Calu3 (cell line): ENCODE measurements around the gene OR6B3. TPM values are rescaled to one million over a fixed set of nuclear protein-coding genes. Genes with fewer than 3 reads are reported as not detected.

Source experiments
- BruUV-seq: library from RNA; stranded (reverse); fragments of 400-500 nt; replicated peaks from 2 replicates; lab custom pipeline; 2021; lab: Mats Ljungman, UMichigan
- CTCF ChIA-PET: fragments of 300-600 bp; sonication (Branson Sonifier 250); formaldehyde crosslinking; loops from one replicate; lab custom pipeline; 2022; ENCODE audit warnings: antibody characterized with exemption; lab: Charles Lee
- DNase-seq: peaks from one replicate; pipeline ENCODE4 v3.0.0; 2022
- H3K27ac Mint-ChIP-seq: one replicate; pipeline ENCODE4 v1.8.0; 2022; ENCODE audit warnings: mixed read lengths; ENCODE audit not compliant: unreplicated experiment
- H3K27me3 Mint-ChIP-seq: one replicate; pipeline ENCODE4 v1.8.0; 2022; ENCODE audit warnings: mixed read lengths; ENCODE audit not compliant: unreplicated experiment
- H3K36me3 Mint-ChIP-seq: one replicate; pipeline ENCODE4 v1.8.0; 2022; ENCODE audit warnings: mild to moderate bottlenecking, moderate library complexity, mixed read lengths; ENCODE audit not compliant: insufficient read depth, unreplicated experiment
- H3K4me1 Mint-ChIP-seq: one replicate; pipeline ENCODE4 v1.8.0; 2022; ENCODE audit warnings: mild to moderate bottlenecking, low read depth, mixed read lengths; ENCODE audit not compliant: unreplicated experiment
- H3K4me3 Mint-ChIP-seq: one replicate; pipeline ENCODE4 v1.8.0; 2022; ENCODE audit warnings: mild to moderate bottlenecking, low read depth, moderate library complexity, mixed read lengths; ENCODE audit not compliant: unreplicated experiment
- H3K9me3 Mint-ChIP-seq: one replicate; pipeline ENCODE4 v1.8.0; 2022; ENCODE audit warnings: low read depth, mixed read lengths; ENCODE audit not compliant: unreplicated experiment
- intact Hi-C: fragments of 100-400 bp; cut with micrococcal nuclease; formaldehyde crosslinking; loops from one replicate; pipeline ENCODE4 v1.10.0; 2022; ENCODE audit not compliant: unreplicated experiment
- total RNA-seq: library from RNA; stranded (reverse); gene quantifications from 2 replicates; pipeline ENCODE4 v1.2.3, GENCODE V29; 2022
- TF ChIP-seq, protein P1 (sequence below): fragments of 200-600 bp; IDR thresholded peaks from one replicate; pipeline ENCODE4 v1.8.0; 2022; ENCODE audit warnings: antibody characterized with exemption; ENCODE audit not compliant: unreplicated experiment

Gene OR6B3
- total RNA-seq, 1 experiment from 2014 or later: not detected

DNA sequence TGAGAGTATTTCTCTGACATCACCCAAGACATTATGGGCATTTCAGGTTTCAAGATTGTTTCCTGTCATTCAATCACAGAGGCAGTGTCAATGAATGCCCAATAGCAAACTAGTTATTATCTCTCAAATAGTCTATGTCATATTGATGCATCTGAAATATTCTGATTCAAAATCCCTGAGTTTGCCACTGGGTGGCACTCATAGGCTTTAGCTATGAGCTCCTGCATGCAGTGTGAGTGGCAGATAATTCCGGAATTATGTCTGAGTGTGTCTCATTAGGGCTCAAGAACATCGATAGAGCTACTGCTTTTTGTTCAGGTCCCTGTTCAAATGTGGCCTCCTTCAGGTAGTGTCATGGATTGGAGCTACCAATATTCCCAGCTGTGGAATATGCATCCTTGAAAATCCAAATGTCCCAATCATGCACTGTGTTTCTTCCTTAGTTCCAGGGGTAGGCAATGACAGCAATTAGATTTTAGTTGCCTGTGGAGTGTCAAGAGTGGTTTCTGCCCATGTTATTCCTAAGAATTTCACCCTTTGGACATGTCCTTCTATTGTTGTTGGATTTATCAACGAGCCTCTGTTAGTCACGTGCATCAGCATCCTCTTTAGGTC lies 7.8 kb upstream of the OR6B3 start:
- H3K27me3 Mint-ChIP-seq: peaks cover 98% of the 10 kb centered on the region
- no TSS peak for BruUV-seq
- CTCF ChIA-PET: interaction anchor here (0.6 to 1.6 kb wide), 9 partner anchors 17 to 779 kb away, joined by 3 to 24 read pairs (median 3); partner anchors contain the start of genes NDUFA10 and OTOS
- TF ChIP-seq, protein P1, sequence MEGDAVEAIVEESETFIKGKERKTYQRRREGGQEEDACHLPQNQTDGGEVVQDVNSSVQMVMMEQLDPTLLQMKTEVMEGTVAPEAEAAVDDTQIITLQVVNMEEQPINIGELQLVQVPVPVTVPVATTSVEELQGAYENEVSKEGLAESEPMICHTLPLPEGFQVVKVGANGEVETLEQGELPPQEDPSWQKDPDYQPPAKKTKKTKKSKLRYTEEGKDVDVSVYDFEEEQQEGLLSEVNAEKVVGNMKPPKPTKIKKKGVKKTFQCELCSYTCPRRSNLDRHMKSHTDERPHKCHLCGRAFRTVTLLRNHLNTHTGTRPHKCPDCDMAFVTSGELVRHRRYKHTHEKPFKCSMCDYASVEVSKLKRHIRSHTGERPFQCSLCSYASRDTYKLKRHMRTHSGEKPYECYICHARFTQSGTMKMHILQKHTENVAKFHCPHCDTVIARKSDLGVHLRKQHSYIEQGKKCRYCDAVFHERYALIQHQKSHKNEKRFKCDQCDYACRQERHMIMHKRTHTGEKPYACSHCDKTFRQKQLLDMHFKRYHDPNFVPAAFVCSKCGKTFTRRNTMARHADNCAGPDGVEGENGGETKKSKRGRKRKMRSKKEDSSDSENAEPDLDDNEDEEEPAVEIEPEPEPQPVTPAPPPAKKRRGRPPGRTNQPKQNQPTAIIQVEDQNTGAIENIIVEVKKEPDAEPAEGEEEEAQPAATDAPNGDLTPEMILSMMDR: peak; percentile 43
- no peak overlapping the region for H3K4me3 Mint-ChIP-seq
- no peaks in the 10 kb centered on the region for H3K36me3 Mint-ChIP-seq
- intact Hi-C loops: loop anchor here (1.0 kb wide), 1 partner anchor 83 kb away; no protein-coding TSS in a partner anchor
- peak; percentile 62 for DNase-seq
- H3K9me3 Mint-ChIP-seq: no peaks in the 10 kb centered on the region
- no peaks in the 10 kb centered on the region for H3K4me1 Mint-ChIP-seq
- H3K27ac Mint-ChIP-seq: no peak overlapping the region

DNA sequence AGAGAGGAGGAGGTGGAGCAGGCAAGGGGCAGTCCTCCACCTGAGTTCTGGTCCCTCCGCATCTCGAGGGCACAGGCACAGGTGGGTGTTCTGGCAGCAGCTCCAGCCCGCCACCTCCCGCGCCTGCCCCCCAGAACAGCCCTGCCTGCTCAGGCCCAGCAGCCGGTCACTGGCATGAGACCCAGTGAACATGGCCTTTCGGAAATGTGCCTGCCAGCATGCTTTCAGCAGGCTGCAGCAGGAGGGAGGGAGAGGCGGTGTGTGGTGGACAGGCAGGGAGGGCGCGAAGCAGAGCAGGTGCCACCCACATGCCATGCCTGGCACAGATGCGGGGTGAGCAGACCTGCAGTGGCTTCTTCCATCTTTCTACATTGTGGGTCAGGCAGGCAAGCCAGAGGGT lies 3.4 kb upstream of the OR6B3 start:
- TF ChIP-seq, protein P1: no peak
- H3K4me1 Mint-ChIP-seq: peaks cover 9% of the 10 kb centered on the region
- intact Hi-C loops: no loop called here
- DNase-seq: no peak
- H3K27me3 Mint-ChIP-seq: peaks cover 100% of the 10 kb centered on the region
- no TSS peak for BruUV-seq
- no peak overlapping the region for H3K4me3 Mint-ChIP-seq
- H3K9me3 Mint-ChIP-seq: no peaks in the 10 kb centered on the region
- CTCF ChIA-PET: no interaction called here
- no peak overlapping the region for H3K27ac Mint-ChIP-seq
- H3K36me3 Mint-ChIP-seq: peaks cover 4% of the 10 kb centered on the region

DNA sequence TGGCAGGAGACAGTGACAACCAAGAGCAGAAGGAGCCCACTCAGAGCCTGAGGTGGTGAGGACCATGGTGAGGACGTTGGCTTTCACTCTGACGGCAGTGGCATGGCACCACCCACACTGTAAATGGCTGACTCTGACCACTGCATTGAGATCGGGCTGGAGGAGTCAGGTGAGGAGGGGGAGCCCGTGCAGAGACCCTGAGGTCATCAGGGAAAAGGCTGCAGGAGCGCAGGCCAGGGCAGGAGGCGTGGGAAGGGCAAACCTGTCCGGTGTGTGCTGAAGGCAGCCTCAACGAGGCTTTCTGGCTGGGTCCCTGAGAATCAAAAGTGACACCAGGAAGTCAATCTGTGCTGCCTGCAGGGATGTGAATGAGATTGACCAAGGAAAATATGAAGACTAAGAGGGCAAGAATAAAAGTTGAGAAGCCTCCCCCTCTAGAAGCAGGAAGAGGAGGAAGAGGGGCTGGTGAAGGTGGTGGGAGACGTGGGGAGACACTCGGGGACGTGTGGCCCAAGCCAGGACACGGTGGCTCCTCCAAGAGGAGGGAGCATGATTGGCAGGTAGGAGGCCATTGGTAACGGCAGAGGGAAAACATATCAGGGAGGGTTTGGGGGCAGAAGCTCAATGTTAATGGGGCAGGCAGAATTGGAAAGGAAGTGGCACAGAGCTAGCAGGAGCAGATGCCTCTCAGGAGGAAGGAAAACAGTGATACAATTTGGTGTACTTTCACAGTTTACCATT lies 2.0 kb upstream of the OR6B3 start:
- Mint-ChIP-seq H3K9me3 (no peaks in the 10 kb centered on the region), H3K27me3 (peaks cover 100% of the 10 kb centered on the region), H3K27ac (no peak overlapping the region), H3K4me3 (peak overlapping the region; percentile 27), H3K4me1 (peaks cover 9% of the 10 kb centered on the region), H3K36me3 (peaks cover 4% of the 10 kb centered on the region)
- DNase-seq: no peak
- CTCF ChIA-PET: no interaction called here
- TF ChIP-seq, protein P1: no peak
- intact Hi-C loops: no loop called here
- BruUV-seq: no TSS peak

DNA sequence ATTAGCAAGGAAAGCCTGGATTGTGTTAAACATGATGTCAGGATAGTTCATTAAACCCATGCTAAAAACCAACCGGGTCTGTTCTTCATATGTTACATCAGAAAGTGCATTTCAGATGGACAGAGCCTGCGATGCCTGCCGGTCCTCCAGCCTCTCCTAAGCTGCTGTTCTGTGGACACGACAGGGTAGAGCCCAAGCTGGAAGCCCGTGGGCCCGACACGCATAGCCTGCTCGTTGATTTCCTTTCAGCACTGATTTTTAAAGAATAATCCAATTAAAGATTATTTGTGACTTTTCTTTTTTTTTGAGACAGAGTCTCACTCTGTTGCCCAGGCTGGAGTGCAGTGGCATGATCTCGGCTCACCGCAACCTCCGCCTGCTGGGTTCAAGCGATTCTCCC lies 797 bp downstream of the OR6B3 start:
- Mint-ChIP-seq H3K27ac (no peak overlapping the region), H3K36me3 (peaks cover 4% of the 10 kb centered on the region), H3K4me1 (peaks cover 9% of the 10 kb centered on the region), H3K4me3 (no peak overlapping the region), H3K9me3 (no peaks in the 10 kb centered on the region), H3K27me3 (peaks cover 72% of the 10 kb centered on the region)
- no peak for DNase-seq
- TF ChIP-seq, protein P1: no peak
- intact Hi-C loops: no loop called here
- CTCF ChIA-PET: no interaction called here
- BruUV-seq: no TSS peak
